ENCODE measurements around the gene COX4I1. TPM values are rescaled to one million over a fixed set of nuclear protein-coding genes. Genes with fewer than 3 reads are reported as not detected.

Gene COX4I1
- total RNA-seq, 1 experiment from 2014 or later = 839 TPM

- CTCF ChIA-PET = no interaction called here
- Histone ChIP-seq H3K27ac (ENCODE audit: low read depth, low read length) (no peak overlapping the region), H3K9me3 (ENCODE audit: control insufficient read depth in 1 of 2, insufficient read depth in 1 of 2, low read depth in 1 of 2, low read length in 2 of 2) (peaks cover 0 to 7% of the 10 kb centered on the region in 2 experiments; a peak in 1 of 4 replicates), H3K9me2 (ENCODE audit: insufficient read depth) (no peaks in the 10 kb centered on the region), H3K4me1 (ENCODE audit: control insufficient read depth in 1 of 2, insufficient read depth in 2 of 2, low read length in 2 of 2) (no peaks in the 10 kb centered on the region), H3K79me2 (ENCODE audit: insufficient read depth, low read length) (no peaks in the 10 kb centered on the region), H3K9ac (ENCODE audit: low read length) (no peak overlapping the region), H3K4me2 (ENCODE audit: low read length) (no peak overlapping the region), H4K20me1 (ENCODE audit: insufficient read depth) (no peaks in the 10 kb centered on the region), H3K36me3 (ENCODE audit: control insufficient read depth in 1 of 2, insufficient read depth in 2 of 2, low read length in 2 of 2) (no peaks in the 10 kb centered on the region), H3K4me3 (replicated peaks in 1 of 2; ENCODE audit: low read depth in 1 of 2, low read length in 2 of 2) (no peak overlapping the region), H2AFZ (ENCODE audit: low read depth, low read length, poor library complexity, severe bottlenecking) (no peak overlapping the region), H3K27me3 (ENCODE audit: insufficient read depth, low read length) (peaks cover 21% of the 10 kb centered on the region)
- ATAC-seq = no peak
- TF ChIP-seq CBX3 (IDR thresholded peaks at IDR 0.05; ENCODE audit: low read depth) = no peak
- no peak for TF ChIP-seq EGR1 (IDR thresholded peaks at IDR 0.05; ENCODE audit: low read depth)
- no peak for TF ChIP-seq TCF7L2 (IDR thresholded peaks at IDR 0.05; ENCODE audit: borderline replicate concordance, extremely low read depth, insufficient read depth, insufficient read length)
- no peak for TF ChIP-seq ELF1 (IDR thresholded peaks at IDR 0.05; ENCODE audit: borderline replicate concordance, low read depth)
- TF ChIP-seq CEBPB (IDR thresholded peaks at IDR 0.05; ENCODE audit: low read depth) = no peak
- no peak for TF ChIP-seq ZFX (IDR thresholded peaks at IDR 0.05)
- no peak for TF ChIP-seq POLR2AphosphoS5 (IDR thresholded peaks at IDR 0.05; ENCODE audit: low read depth, low read length)
- no peak for TF ChIP-seq ZNF274 (IDR thresholded peaks at IDR 0.05; ENCODE audit: low read depth, low read length)
- TF ChIP-seq ATF3 (IDR thresholded peaks at IDR 0.05) = no peak
- no peak for TF ChIP-seq RAD21 (IDR thresholded peaks at IDR 0.05; ENCODE audit: low read depth)
- TF ChIP-seq EZH2phosphoT487 (IDR thresholded peaks at IDR 0.05; ENCODE audit: borderline replicate concordance) = no peak
- no peak for TF ChIP-seq JUND (IDR thresholded peaks at IDR 0.05)
- no peak for TF ChIP-seq ZBTB33 (IDR thresholded peaks at IDR 0.05; ENCODE audit: extremely low read depth, insufficient replicate concordance, low read length)
- no peak for TF ChIP-seq SIN3A (IDR thresholded peaks at IDR 0.05; ENCODE audit: low read depth)
- no peak for TF ChIP-seq FOSL1 (IDR thresholded peaks at IDR 0.05; ENCODE audit: low read depth)
- TF ChIP-seq YY1 (IDR thresholded peaks at IDR 0.05; ENCODE audit: extremely low read depth, insufficient replicate concordance, low read depth, low read length) = no peak
- no peak for TF ChIP-seq CTCF (IDR thresholded peaks at IDR 0.05 in 2 of 3, conservative IDR thresholded peaks at IDR 0.05 in 1 of 3; ENCODE audit: borderline replicate concordance in 1 of 3, insufficient read depth in 1 of 3, low read depth in 2 of 3, low read length in 2 of 3)
- TF ChIP-seq SP1 (IDR thresholded peaks at IDR 0.05; ENCODE audit: low read depth) = no peak
- intact Hi-C loops (cut with micrococcal nuclease) = no loop called here
- POLR2A ChIA-PET = no interaction called here
- DNase-seq (ENCODE audit: low read depth, low spot score) = no peak
- BruUV-seq (replicated peaks) = no TSS peak
- RAD21 ChIA-PET (ENCODE audit: low non-redundant PET in 1 of 2, low total read pairs in 2 of 2, uncharacterized antibody in 2 of 2, unreplicated experiment in 2 of 2) = no interaction called here
Measured at GRCh38 chr16:85853547-85854545, 54.4 kb downstream of the COX4I1 start.

All from HCT116 (cell line).